Nephron progenitor cell (in vitro differentiated cells): ENCODE data around the gene CBL.

Source experiments
- DNase-seq: peaks from one replicate; pipeline ENCODE4 v3.0.0; 2021
- H3K27ac Mint-ChIP-seq: 2 replicates; pipeline ENCODE4 v1.8.0; 2021; ENCODE audit warnings: mild to moderate bottlenecking, moderate library complexity, mixed read lengths
- H3K27me3 Mint-ChIP-seq: 2 replicates; pipeline ENCODE4 v1.8.0; 2021; ENCODE audit warnings: mild to moderate bottlenecking, low read depth, mixed read lengths; ENCODE audit not compliant: poor library complexity
- H3K36me3 Mint-ChIP-seq: 2 replicates; pipeline ENCODE4 v1.8.0; 2021; ENCODE audit warnings: low read depth, mixed read lengths
- H3K4me1 Mint-ChIP-seq: 2 replicates; pipeline ENCODE4 v1.8.0; 2021; ENCODE audit warnings: mixed read lengths
- H3K4me3 Mint-ChIP-seq: 2 replicates; pipeline ENCODE4 v1.8.0; 2021; ENCODE audit warnings: mild to moderate bottlenecking, moderate library complexity, mixed read lengths
- H3K9me3 Mint-ChIP-seq: 2 replicates; pipeline ENCODE4 v1.8.0; 2021; ENCODE audit warnings: mild to moderate bottlenecking, moderate library complexity, mixed read lengths
- TF ChIP-seq, protein P1 (sequence below): fragments of 200-600 bp; sonication (generic); IDR thresholded peaks from 2 replicates; pipeline ENCODE4 v1.5.0; 2021; ENCODE audit warnings: antibody characterized with exemption

The CBL gene

DNA sequence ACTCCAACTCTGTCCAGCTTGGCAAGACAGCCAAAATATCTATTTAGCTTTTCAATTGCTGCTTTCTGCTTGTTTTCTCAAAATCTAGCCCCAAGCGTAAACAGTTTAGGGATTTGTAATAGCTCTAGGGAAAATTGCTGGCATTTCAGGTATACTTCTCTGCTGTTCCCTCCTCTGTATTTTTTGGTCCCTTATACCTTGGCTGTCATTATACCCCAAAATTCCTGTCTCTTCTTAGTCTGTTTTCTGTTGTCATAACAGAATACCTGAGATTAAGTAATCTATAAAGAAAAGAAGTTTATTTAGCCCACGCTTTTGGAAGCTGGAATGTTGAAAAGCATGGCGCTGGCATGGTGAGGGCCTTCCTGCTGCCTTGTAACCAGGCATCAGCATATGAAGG is 87.3 kb downstream of the CBL start:
- Mint-ChIP-seq H3K27ac (no peak overlapping the region), H3K27me3 (no peaks in the 10 kb centered on the region), H3K36me3 (peaks cover 66% of the 10 kb centered on the region), H3K9me3 (peaks cover 20% of the 10 kb centered on the region), H3K4me1 (no peaks in the 10 kb centered on the region), H3K4me3 (no peak overlapping the region)
- TF ChIP-seq, protein P1, sequence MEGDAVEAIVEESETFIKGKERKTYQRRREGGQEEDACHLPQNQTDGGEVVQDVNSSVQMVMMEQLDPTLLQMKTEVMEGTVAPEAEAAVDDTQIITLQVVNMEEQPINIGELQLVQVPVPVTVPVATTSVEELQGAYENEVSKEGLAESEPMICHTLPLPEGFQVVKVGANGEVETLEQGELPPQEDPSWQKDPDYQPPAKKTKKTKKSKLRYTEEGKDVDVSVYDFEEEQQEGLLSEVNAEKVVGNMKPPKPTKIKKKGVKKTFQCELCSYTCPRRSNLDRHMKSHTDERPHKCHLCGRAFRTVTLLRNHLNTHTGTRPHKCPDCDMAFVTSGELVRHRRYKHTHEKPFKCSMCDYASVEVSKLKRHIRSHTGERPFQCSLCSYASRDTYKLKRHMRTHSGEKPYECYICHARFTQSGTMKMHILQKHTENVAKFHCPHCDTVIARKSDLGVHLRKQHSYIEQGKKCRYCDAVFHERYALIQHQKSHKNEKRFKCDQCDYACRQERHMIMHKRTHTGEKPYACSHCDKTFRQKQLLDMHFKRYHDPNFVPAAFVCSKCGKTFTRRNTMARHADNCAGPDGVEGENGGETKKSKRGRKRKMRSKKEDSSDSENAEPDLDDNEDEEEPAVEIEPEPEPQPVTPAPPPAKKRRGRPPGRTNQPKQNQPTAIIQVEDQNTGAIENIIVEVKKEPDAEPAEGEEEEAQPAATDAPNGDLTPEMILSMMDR, result no peak
- DNase-seq, result no peak

DNA sequence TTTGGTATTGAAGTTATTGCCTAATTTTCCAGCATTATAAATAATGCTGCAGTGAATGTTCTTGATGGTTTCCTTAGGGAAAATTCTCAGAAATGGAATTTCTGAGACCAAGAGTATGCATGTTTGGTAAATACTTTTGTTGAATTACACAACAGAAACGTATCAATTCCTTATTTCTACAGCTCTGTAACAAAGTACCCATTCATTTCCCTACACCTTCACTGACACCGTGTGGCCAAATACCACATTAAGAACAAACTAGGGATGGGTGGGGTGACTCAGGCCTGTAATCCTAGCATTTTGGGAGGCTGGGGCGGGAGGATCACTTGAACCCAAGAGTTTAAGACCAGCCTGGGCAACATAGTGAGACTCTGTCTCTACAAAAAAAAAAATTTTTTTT is 89.0 kb downstream of the CBL start:
- no peak overlapping the region for H3K27ac Mint-ChIP-seq
- peaks cover 20% of the 10 kb centered on the region for H3K9me3 Mint-ChIP-seq
- TF ChIP-seq, protein P1, result no peak
- H3K27me3 Mint-ChIP-seq, result no peaks in the 10 kb centered on the region
- no peak for DNase-seq
- no peak overlapping the region for H3K4me3 Mint-ChIP-seq
- H3K4me1 Mint-ChIP-seq, result no peaks in the 10 kb centered on the region
- peaks cover 66% of the 10 kb centered on the region for H3K36me3 Mint-ChIP-seq

DNA sequence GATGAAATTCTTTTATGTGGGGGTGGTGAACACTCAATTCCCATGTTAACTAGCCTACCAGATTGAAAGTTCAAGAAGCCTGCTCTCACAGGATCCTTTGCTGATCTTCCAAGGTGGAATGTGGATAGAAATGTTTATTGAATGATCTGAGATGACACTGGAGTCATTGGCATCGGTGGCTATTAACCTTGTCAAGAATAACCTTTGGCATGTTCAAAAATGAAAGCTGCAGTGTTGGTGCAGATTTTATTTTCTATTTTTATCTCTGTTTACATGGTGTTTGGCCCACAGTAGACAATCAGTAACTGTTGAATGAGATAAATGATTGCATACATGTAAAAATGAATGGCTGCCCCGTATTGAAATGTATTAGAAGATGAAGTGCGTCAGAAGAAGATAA is 91.8 kb downstream of the CBL start:
- Mint-ChIP-seq H3K4me3 (no peak overlapping the region), H3K27me3 (no peaks in the 10 kb centered on the region), H3K4me1 (no peaks in the 10 kb centered on the region), H3K36me3 (peaks cover 58% of the 10 kb centered on the region), H3K9me3 (no peaks in the 10 kb centered on the region), H3K27ac (no peak overlapping the region)
- DNase-seq, result no peak
- TF ChIP-seq, protein P1, result no peak

DNA sequence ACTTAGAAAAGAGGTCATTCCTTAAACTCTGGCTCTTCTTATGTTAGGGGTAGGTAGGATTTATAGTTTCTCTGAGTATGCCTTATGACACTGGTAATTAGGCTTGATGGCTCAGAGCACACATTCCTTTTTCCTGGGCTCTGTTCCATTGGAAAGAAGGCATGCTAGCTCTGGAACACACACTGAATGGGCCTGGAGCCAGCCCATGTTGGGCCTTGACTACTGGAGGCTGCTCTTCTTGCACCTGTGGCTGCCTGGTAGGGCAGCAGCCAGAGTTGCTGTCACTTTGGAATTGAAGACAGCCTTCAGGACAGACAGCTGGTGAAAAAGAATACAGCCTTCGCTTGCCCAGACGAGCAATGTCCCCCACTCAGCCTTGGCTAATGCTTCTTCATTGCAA is 92.6 kb downstream of the CBL start:
- Mint-ChIP-seq H3K36me3 (peaks cover 58% of the 10 kb centered on the region), H3K4me3 (no peak overlapping the region), H3K27ac (no peak overlapping the region), H3K9me3 (no peaks in the 10 kb centered on the region), H3K27me3 (no peaks in the 10 kb centered on the region), H3K4me1 (no peaks in the 10 kb centered on the region)
- TF ChIP-seq, protein P1, result no peak
- DNase-seq, result no peak

DNA sequence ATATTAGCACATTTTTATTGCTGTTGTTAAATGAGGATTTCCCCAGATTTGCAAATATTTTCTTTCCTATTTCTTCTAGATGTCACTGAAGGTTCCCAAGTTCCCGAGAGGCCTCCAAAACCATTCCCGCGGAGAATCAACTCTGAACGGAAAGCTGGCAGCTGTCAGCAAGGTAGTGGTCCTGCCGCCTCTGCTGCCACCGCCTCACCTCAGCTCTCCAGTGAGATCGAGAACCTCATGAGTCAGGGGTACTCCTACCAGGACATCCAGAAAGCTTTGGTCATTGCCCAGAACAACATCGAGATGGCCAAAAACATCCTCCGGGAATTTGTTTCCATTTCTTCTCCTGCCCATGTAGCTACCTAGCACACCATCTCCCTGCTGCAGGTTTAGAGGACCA is 93.3 kb downstream of the CBL start:
- peaks cover 64% of the 10 kb centered on the region for H3K36me3 Mint-ChIP-seq
- no peak for DNase-seq
- TF ChIP-seq, protein P1, result no peak
- no peak overlapping the region for H3K4me3 Mint-ChIP-seq
- no peak overlapping the region for H3K27ac Mint-ChIP-seq
- H3K27me3 Mint-ChIP-seq, result no peaks in the 10 kb centered on the region
- no peaks in the 10 kb centered on the region for H3K9me3 Mint-ChIP-seq
- no peaks in the 10 kb centered on the region for H3K4me1 Mint-ChIP-seq

DNA sequence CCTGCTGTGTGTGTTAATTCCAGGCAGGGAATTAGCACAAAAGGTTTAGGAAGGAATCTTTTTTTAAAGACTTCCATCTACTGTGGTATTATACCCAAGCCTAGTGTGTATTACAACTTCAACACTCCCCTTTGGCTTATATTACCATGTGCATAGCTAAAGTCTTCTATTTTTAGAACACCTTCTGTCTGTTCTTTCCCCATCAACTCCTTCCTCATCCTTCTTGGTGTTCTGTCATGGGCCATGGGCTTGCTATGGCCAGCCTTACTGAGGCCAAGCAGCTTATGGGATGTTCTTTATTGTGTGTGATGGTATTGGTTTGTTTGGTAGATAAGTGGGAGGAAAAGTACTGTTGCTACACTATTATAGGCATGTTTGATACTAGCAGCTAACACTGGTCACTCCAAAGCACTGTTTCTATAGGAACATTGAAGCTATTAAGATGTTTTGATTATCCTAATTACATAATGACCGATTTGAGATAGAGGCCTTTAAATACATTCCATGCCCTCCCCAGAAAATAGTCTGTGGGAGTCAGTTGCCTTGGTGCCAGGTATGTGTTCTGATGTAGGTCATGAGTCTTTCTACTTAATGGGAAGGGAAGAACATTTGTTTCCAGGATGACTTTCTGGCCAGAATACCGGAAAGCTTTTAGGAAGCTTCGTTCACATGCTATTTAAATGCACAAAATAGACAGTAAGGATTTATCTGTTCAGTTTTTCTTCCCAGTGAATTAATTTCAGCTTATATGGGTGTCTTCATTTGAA is 94.2 kb downstream of the CBL start:
- no peak for DNase-seq
- no peaks in the 10 kb centered on the region for H3K27me3 Mint-ChIP-seq
- peaks cover 72% of the 10 kb centered on the region for H3K36me3 Mint-ChIP-seq
- H3K4me3 Mint-ChIP-seq, result no peak overlapping the region
- no peaks in the 10 kb centered on the region for H3K9me3 Mint-ChIP-seq
- TF ChIP-seq, protein P1, result no peak
- no peaks in the 10 kb centered on the region for H3K4me1 Mint-ChIP-seq
- no peak overlapping the region for H3K27ac Mint-ChIP-seq
